Endometrium (tissue), 2 donors: ENCODE results near the gene TREH.

Experiments used
- FAIRE-seq: peaks from 2 replicates; lab custom pipeline; 2012; peaks lifted over from hg19 to GRCh38; lab: Jason Lieb, UNC
- donor health status: control.
- donor health status: control.

The TREH gene

DNA sequence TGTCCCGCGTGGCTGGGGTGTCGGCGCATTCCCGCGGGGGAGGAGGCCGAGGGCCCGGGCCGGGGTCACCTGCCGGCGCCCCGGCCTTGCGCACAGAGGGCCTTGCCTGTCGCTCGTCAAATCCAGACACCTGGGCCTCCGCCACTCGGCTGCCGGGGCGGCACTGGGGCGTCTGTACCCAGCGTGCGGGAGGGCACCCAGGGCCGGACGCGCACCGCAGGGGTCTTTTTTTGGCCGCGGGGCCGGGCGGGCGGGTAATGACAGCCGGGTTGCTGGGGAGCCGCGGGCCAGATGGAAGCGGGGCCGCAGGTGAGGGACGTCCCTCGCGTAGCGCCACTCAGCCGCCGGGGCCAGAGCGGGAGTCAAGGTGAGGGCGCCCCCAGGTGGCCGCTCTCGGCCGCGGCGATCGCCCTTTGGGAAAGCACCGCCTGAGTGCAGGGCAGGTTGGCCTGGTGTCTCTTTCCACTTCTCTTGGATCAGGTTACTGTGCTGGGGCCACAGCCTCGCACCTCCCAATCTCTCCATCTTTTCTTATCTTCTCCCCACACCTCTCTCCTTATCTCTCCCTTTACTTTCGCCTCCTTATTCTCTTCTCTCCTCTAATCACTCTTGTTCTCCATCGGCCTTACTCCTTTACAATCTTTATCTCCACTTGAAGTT, 68.5 kb downstream of the TREH start:
- FAIRE-seq: no peak

DNA sequence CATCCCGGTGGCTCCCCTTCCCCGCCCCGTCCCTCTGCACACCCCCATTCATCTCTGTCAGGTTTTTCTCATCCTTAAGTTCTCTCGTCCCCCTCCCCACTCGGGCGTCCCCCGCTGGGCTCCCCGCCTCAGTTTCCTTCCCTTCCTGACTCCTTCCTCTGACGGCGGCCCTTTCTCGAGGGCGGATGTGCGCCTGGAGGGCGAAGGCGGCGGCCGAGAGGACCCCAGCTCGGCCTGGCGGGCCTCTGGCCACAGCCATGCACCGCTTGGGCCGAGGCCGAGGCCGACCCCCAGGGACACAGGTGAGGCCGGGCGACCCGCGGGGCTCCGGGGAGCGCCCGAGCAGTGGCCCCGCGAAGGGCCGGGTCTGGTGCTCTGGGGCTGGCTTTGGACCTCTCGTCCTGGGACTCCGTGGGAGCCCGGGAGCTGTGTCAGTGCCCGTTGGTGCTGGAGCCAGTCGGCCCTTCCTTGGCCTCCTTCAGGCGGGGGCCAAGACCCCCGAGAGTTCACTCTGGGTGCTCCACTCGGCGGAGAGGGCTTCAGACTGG, 69.2 kb downstream of the TREH start:
- FAIRE-seq: no peak

DNA sequence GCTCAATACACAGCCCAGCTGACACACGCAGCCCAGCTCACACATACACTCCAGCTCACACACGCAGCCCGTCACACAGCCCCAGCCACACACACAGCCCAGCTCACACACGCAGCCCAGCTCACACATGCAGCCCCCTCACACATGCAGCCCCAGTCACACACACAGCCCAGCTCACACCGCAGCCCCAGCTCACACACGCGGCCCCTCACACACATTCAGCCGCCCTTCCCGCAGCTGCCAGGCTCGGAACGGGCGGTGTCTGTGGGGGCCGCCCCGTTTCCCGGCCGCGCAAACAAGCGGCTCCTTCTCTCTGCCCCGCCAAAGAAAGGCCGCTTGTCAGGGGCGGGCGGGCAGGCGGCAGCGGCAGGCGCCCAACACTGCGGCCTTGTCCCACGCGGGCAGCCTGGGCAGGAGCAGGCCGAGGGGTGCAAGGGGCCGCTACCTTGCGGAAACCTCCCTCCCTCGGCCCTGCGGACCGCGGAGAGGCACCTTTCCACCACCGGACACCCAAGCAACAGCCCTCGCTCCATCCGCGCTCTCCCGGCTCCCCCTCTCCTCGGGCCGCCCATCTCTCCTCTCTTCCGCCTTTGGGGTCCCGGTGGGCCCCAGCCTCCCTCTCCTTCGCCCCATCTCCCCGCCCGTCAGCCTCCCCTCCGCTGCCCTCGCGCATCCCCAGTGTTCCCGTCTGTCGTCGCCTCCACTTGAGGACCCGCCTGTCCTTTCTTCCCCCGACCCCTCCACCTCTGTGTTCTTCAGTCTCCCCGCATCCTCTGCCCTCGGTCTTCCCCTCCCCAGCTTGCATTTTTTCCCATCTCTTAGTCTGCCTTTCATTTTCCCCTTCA, 69.8 kb downstream of the TREH start:
- no peak for FAIRE-seq

DNA sequence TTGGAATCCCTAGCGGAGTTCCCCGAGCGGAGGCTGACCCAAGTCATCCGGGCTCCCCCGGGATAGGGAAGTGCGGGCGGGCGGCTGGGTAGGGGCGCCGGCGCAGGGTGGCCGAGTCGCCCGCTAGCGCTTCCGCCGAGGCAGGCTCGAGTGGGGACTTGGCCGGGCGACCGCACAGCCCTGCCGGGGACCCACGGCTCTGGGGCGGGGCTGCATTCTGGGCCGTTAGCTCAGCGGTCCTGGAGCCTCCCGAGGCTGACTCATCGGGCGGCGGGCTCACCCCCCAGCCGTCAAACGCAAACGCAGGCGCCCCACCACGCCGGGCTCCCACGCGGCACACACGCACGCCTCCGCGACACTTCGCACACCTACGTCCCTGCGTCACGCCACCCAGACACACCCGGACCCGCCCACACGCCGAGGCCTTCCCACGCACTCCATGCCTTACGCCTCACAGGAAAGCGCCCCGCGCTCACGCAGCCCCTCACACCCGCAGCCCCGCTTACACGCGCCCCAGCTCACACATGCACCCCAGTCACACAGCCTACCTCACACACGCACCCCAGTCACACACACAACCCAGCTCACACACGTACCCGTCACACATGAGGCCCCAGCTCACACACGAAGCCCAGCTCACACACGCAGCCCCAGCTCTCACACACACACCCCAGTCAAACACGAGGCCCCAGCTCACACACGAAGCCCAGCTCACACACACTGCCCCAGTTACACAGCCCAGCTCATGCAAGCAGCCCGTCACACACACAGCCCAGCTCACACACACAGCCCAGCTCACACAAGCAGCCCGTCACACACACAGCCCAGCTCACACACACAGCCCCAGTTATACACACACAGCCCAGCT, 70.9 kb downstream of the TREH start:
- FAIRE-seq: no peak

DNA sequence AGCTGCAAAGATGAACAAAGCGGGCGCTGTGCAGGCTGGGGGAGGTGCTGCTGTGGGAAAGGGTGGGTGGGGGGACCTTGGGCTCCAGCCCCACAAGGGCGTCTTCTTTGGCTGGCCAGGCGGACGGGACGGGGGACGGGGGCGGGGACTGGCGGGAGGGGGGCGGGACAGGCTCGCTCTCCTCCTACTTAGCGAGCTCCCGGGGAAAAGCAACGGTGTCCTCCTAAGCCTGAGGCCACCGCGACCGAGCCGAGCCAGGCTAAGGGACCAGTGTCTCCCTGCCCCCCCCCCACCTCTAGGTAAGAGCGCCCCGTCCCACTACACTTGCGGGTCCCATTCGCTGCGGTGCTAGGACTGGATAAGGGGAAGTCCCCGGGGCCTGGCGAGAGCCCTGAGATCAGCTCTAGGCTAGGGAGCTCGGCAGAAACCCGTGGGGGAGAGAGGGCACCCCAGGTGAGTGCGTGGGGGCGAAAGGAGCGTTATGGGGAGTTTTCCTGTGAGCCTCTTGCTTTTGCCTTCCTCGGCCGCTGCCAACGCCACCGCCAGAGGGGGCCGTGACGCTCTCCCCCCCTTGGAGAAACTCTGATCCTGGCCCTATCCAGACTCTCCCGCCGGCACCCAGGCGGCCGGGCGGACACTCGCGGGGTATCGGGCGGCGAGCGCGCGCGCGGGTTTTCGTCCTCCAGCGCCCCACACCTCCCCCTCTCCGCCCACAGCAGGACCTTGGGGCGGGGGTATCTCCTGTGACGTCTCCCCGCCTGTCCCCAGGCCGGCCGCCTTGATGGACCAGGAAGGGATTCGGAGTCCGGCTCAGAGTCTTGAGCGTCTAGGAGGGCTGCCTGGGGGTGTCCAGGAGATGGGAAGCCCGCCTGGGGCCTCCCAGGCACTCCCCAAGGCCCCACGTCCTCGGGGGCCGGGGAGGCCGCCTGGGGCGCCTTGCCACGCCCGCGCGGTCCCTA, 71.8 kb downstream of the TREH start, which contains the start of gene PHLDB1:
TSS of gene PHLDB1 (plus strand) at position 215 of the 959 bp plus-strand sequence. CDS start 6,222 bp downstream, outside the sequence.
- FAIRE-seq: no peak
